NCI-H1417 (cell line): Measurements from ENCODE around the gene PLD2.
A peak's percentile ranks its signal among the peaks of the same experiment; 100 is the strongest.

ENCODE experiments used
- DNase-seq, 3 experiments: peaks; one replicate each; lab custom pipeline; 2025; lab: John Stamatoyannopoulos, UW

PLD2 gene, protein sequence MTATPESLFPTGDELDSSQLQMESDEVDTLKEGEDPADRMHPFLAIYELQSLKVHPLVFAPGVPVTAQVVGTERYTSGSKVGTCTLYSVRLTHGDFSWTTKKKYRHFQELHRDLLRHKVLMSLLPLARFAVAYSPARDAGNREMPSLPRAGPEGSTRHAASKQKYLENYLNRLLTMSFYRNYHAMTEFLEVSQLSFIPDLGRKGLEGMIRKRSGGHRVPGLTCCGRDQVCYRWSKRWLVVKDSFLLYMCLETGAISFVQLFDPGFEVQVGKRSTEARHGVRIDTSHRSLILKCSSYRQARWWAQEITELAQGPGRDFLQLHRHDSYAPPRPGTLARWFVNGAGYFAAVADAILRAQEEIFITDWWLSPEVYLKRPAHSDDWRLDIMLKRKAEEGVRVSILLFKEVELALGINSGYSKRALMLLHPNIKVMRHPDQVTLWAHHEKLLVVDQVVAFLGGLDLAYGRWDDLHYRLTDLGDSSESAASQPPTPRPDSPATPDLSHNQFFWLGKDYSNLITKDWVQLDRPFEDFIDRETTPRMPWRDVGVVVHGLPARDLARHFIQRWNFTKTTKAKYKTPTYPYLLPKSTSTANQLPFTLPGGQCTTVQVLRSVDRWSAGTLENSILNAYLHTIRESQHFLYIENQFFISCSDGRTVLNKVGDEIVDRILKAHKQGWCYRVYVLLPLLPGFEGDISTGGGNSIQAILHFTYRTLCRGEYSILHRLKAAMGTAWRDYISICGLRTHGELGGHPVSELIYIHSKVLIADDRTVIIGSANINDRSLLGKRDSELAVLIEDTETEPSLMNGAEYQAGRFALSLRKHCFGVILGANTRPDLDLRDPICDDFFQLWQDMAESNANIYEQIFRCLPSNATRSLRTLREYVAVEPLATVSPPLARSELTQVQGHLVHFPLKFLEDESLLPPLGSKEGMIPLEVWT

DNA sequence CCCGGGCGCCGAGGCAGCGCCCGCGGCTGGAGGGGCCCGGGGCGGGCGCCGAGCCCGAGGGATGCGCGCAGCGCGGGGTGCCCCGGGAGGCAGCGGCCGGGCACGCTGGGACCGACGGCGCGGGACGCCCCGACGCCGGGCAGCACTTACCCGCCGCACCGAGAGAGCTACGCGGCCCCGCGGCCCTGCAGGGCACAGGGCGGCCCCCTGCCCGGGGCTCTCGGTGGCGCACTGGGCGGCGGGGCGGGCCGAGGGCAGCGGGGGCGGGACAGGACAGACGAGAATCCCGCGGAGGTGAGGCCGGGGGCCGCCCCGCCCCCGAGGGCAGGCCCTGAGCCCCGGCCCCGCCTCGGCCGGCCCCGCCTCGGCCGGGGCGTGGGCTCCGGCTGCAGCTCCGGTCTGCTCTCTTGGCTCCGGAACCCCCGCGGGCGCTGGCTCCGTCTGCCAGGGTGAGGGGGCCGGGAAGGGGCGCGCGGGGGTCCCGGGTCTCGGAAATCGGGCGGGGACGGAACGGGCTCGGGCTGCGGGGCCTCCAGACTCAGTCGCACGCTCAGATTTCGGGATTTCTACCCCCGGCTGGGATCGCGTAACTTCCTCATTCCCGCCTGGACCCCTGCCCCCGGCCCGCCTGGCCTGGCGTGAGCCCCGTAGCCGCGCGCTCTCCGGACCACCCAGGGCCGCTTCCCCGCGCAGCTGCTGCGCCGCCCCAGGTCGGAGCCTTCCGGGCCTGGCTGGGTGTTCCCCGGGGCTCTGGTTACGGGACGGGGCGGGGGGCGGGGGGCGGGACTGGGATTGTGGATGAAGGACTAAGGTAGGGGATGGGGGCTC, at the start of gene PLD2:
Gene PLD2 (plus strand): TSS at position 376 of the 828 bp plus-strand sequence. CDS start 621 bp downstream, outside the sequence.
- DNase-seq, result peak; percentile 67 to 78 (median 69)

DNA sequence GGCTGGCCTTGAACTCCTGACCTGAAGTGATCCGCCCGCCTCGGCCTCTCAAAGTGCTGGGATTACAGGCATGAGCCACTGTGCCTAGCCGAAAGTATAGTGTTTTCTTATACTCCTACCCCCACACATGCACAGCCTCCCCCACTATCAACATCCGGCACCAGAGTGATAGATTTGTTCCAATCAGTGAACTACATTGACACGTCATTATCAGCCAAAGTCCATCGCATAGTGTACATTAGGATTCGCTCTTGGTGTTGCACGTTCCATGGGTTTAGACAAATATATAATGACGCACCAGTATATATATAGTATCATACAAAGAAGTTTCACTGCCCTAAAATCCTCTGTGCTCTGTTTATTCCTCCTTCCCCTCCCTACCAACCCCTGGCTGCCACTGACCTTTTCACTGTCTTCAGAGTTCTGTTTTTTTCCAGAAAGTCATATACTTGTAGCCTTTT, 47.1 kb upstream of the PLD2 start:
- DNase-seq, result no peak

DNA sequence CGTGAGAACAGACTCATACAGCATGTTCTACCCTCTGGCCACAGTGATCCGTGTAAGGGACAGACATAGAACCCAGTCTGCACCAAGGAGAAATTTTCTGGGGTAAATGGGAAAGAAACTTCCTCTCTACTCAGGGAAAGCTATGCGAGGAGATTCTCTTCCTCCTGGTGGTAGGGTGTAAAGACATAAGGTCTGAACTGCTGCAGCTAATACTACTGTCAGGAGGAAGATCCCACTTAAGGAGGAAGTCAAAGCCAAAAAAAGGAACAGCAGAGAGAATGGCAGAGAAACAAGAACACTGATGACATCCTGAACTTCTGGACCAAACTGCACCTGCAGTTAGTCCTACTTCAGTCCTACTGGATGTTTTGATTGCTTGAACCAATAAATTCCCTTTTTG, 42.4 kb upstream of the PLD2 start:
- no peak for DNase-seq

DNA sequence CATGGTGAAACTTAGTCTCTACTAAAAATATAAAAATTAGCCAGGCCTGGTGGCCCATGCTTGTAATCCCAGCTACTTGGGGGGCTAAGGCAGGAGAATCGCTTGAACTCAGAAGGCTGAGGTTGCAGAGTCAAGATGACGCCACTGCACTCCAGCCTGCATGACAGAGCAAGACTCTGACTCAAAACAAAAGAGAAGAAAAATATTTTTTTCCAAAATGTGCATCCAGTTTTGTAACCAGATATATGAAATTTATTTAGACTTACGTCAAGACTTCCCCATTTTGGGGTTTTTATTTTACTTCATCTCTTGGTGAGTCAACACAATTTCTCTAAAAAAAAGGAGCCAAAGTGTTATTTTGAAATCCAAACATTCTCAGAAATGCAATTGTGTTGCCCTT, 40.8 kb upstream of the PLD2 start:
- DNase-seq, result no peak

DNA sequence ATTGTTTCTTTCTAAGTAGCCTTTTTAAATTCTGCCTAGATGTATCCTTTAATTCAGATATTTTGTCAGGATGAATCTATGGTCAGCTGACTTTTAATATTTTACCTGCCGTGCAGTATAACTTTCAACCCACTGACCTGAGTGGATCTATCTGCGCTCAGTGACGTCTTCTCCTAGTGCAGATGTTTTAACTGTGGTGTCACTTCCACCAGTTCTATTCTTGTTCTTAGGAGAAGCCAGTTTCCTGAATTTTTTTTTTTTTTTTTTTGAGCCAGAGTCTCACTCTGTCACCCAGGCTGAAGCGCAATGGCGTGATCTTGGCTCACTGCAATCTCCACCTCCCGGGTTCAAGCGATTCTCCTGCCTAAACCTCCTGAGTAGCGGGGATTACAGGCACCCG, 40.2 kb upstream of the PLD2 start:
- no peak for DNase-seq

DNA sequence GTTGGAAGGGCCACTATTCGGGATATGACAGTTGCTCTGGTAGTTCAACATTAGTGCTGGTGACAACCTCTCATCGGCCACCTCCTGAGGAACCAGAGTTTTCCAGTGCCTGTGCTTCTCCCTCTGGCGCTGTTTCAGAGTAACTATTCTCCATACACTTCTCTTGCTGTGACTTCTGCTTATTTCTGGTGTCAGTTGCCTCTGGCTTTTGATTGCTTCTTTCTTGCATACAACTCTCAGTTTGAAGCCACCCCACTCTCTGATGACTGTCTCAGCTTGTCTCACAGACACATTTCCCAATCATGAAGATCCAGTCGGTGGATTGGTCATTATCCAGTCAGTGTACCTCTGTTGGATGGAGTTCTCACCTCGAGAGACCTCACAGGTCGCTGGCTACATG, 38.7 kb upstream of the PLD2 start:
- no peak for DNase-seq

DNA sequence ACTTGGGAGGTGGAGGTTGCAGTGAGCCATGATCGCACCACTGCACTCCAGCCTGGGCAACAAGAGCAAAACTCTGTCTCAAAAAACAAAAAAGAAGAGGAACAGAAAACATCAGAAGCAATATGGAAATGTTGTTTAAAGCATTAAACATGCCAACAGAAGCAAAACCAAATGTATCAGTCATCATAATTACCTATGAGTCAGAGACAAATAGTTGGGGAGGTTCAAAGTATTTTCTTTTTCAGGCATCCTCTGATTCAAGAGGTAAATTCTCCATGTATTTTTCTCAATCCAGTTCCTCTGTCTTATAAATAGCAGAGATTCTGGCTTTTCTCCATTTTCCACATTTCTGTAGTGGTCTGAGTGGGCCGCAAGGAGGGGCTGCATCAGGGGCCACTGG, 37.3 kb upstream of the PLD2 start:
- DNase-seq, result no peak

DNA sequence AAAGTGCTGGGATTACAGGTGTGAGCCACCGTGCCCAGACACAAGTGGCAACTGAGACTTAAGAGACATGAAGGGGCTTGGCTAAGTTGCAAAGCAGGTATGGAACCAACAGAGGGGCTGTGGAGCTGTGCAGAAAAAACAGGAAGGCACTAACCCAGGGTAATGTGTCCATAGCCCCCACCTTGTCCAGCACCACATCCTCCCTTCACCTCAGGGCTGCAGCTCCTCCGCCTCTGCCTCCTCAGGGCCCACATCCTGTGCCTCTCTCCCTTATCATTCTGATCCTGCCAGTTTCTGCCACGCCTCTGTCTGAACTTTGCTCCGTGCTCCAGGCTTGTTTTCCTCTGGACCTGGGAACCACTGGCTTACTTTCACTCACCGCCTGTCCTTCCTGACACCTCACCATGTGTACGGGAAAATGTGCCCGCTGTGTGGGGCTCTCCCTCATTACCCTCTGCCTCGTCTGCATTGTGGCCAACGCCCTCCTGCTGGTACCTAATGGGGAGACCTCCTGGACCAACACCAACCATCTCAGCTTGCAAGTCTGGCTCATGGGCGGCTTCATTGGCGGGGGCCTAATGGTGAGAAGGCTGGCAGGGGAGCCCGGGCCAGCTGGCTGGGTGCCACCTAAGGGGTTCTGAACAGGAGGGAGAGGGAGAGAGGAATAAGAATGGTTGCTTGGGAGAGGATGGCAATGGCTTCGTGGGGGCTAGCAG, 35.3 kb upstream of the PLD2 start, which contains the start of gene TM4SF5:
Gene TM4SF5 (plus strand): TSS at position 368 of the 716 bp plus-strand sequence. CDS start 37 bp downstream, at position 405.
- DNase-seq, result peak in 1 of 3 experiments; percentile 31

DNA sequence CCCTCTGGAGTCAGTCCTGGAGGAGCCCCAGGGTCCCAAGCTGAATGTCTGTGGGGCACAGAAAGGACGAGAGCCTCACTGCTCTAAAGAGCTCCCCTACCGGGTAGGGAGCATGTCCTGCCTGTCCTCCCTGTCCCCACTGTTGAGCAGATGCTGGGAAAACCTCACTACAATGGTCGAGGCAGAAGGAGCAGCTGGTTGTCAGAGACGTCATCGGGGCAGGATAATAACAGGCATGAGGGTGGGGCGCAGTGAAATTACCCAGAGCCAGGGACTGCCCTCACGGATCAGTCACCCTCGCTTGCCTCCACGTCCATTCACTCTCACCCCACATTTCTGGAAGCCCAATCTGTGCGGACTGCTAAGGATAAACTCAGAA, 34.7 kb upstream of the PLD2 start:
- peak in 1 of 3 experiments; percentile 34 for DNase-seq

DNA sequence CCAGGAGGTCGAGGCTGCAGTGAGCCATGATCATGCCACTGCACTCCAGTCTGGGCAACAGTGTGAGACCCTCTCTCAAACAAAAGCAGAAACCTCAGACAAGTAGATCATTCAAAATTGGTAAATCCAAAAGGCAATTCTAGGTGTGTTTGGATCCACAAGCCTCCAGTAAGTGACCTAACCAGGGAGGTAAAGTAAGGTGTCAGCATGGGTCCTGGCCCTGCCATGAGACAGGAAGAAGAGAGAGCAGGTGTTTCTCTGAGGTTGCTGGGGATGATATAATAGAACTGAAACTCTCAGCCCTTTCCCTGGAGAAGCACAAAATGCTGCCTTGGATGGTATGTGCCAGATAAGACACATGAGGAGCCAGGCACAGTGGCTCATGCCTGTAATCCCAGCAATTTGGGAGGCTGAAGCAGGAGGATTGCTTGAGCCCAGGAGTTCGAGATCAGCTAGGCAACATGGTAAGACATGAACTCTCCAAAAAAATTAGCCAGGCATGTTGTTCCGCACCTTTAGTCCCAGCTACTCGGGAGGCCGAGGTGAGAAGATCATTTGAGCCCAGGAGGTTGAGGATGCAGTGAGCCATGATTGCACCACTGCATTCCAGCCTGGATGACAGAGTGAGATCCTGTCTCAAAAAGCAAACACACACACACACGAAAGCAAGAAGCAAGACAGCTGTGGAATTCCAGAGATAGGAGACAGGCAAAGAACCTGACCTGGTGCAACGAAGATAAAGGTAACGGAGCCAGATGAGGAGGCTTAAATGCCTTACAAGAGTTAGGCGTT, 28.8 kb upstream of the PLD2 start:
- DNase-seq, result peak in 1 of 3 experiments; percentile 1

DNA sequence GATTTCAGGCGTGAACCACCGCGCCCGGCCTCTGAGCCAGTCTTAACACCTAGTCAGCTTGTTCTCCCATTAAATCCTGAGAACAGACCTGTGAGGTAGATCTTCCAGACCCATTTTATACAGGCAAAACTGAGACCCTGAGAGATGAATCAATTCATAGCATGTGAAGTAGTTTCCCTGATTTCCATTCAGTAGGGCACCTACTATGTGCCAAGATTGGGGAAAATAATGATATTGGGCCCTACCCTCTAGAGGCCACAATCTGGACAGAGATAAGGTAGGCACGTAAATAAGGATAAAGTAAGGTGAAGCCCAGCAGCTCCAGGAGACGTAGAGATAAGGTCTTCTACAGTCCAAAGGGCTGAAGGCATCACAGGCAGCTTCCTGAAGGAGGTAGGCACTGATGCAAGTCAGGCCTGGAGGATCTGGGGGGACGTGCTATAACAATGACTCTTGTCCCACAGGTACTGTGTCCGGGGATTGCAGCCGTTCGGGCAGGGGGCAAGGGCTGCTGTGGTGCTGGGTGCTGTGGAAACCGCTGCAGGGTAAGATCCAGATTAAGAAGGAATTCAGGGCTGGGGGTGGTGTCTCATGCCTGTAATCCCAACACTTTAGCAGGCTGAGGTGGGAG, 26.5 kb upstream of the PLD2 start:
- no peak for DNase-seq

DNA sequence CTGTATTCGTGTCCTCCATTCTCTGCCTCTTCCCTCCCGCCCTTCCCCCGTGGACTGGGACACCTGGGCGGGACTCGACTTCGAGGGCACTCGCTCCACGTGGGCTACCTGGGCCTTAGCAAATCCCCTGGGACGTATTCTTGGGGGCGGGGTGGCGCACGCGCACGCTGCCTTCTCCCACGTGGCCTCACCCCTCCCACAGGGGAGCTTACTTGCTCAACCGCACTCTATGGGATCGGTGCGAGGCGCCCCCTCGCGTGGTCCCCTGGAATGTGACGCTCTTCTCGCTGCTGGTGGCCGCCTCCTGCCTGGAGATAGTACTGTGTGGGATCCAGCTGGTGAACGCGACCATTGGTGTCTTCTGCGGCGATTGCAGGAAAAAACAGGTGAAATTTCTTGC, 24.3 kb upstream of the PLD2 start:
- no peak for DNase-seq

DNA sequence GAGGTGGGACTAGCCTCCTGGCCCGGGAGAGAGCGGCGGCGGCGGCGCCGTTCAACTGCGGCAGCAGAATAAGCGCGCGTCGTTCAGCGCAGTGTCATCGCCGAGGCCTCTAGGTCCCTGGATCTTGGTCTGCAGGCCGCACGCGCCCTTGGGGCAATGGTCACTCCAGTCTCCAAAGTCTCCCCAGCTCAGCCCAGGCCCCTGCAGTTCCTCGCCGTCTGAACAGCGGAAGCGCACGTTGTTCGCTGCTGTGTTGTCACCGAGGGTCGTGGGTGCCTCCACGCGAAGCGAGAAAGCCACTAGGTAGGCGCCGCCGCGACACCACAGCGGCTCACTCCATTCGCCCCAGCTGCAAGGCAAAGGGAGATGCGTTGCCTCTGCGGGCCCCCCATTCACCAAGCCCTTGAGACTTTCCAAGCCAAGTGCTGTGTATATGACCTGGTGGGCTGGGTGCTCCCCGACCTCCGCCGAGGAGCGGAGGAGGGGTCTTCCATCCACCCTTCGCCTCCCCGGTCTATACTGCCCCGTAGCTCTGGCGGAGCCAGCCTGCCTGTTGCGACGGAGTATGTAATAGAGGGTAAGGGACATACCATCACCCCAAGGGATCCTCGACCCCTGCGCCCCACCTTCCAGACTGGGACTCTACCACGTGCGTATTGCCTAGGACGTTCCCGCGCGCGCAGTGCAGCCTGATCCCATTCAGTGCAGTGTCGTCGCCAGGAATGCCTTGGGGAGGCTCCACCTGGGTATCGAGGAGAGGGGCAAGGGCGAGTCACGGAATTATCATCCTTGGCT, 21.4 kb upstream of the PLD2 start:
- no peak for DNase-seq

DNA sequence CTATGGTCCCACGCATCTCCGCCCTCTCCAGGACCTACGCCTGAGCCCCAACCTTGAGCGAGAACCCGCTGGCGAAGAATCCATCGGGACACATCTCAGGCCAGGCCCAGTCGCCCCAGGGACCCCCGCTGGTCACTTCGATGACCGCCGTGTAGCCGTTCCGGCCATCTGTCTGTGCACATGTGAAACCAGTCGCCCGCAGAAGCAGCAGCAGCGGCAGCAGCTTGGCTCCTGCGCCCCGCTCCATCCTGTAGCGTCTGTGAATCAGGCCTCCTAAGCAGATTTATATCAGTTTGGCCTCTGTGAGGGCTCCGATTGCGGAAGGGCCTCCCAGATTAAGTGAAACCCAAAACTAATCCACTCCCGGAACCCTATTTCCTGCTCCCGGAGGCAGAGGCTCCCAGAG, 20.8 kb upstream of the PLD2 start, which contains the start of gene VMO1:
Gene VMO1 (minus strand): TSS at position 259 of the 406 bp plus-strand sequence. CDS start 12 bp downstream, at position 247.
- no peak for DNase-seq

DNA sequence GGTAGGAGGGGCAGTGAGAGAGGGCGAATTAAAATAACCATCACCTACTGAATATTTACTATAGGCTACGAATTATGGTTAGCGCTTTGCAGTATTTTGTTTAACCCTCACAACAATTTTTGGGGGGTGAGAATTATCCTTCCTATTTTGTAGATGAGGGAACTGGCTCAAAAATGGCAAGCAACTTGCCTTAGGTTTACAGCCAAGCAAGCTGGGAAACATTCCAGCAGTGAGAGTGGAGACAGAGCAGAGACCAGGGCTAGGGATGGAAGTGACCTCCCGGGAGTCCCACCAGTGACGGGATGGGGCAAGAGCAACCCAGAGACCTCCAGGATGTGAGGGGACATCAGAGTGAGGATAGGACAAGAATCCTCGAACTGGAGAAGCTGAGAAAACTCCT, 20.4 kb upstream of the PLD2 start:
- DNase-seq, result no peak

DNA sequence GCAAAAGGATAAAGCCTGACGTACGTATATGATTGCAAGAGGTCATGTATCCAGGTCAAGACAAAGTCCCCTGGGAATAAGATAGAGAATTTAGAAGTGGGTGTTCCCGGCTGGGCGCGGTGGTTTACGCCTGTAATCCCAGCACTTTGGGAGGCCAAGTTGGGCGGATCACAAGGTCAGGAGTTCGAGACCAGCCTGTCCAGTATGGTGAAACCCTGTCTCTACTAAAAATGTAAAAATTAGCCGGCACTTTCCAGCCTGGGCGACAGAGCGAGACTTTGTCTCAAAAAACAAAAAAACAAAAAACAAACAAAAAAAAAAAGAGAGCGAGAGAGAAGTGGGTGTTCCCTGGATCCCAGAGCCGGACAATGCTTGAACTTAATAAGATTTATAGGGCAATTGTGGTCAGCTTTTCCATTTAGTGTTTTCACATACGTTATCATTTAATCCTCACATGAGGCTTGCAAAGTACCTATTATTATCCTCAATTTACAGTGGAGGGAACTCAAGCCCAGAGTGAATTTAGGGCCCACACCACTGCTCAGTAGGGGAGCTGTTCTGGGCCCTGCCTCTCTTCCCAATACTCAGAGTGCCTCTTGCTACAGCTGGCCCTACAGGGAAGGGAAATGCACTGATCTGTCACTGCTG, 18.7 kb upstream of the PLD2 start:
- no peak for DNase-seq

DNA sequence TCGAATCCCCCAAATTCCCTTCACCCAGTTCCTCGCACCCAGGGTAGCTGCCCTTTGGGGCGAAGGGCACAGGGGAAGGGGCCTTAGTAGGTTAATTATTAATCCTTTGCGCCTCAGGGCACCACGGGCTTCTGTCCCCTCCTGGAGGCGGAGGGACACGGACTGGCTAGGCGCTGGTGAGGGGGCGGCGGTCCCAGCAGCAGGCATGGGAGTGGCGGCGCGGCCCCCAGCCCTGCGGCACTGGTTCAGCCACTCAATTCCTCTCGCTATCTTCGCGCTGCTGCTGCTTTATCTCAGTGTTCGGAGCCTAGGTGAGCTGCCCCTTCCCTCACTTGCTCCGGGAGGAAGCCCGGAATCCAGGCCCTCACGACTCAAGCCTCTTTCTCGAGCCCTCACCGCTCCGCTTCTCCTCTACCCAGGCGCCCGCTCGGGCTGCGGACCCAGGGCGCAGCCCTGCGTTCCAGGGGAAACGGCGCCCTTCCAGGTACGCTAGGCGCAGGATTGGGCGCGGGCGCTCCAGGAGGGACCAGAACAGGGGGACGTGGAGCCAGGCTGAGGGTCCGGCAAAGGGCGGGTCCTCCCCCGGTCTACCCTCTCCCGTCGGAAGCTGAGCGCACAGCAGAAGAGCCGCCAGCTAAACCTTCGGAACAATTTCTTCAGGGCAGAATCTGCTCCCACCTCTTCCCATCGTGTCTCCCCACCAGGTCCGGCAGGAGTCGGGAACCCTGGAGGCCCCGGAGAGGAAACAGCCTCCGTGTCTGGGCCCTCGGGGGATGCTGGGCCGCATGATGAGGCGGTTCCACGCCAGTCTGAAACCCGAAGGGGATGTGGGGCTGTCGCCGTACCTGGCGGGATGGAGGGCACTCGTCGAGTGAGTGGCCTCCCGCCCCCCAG, 17.9 kb upstream of the PLD2 start, which contains the start of gene GLTPD2:
Gene GLTPD2 (plus strand): TSS at position 158 of the 894 bp plus-strand sequence. CDS start 48 bp downstream, at position 206.
- peak in 2 of 3 experiments; percentile 50 to 55 for DNase-seq
